Measurements from ENCODE around the gene FBXO5. TPM values are rescaled to one million over a fixed set of nuclear protein-coding genes. Genes with fewer than 3 reads are reported as not detected.
A peak's percentile ranks its signal among the peaks of the same experiment; 100 is the strongest.
"Not testable (repeated sequence)": the region's sequence is repeated elsewhere in the genome, so short reads cannot be mapped to it uniquely, and the experiment has no call there.

The FBXO5 gene
- total and polyA plus RNA-seq, 4 donors = 1.8 to 10.5 (median 3.5) TPM

DNA sequence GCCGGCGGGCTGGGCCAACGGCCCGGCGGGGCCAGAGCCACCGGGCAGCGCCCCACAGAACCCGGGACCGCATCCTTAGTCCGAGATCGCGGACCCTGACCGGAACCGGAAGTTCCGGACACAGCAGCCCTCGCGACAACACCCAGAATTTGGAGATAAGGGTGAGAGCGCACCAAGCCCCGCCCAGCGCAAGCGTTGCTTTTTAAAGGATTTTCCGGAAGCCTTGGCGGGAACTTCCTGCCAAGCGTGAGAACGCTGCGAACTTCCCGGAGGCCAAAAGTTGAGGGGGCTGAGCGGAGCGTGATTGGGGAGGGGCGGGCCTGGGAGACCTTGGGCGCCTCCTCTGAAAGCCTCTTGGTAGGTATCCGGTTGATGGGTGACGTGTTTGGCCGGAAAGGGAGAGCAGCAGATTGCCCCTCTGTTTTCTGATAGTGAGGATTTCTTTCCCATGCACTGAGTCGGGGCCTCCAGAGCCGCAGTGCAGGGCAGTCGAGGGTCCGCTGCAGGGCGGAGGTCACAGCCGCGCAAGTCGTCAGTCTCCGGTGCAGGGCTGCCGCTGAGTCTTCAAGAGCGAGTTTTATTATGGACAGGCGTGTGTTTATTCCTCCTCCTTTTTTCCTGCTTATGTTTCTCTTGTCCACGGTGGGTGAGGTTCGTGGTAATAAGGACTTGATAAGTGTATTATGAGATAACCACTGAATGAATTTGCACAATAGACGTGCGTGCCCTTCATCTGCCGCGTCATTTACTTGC lies 19.9 kb upstream of the FBXO5 start, which contains the start of gene MTRF1L:
Gene MTRF1L, minus strand, starts transcription at position 97 of the 753 bp plus-strand sequence. Its CDS starts 24 bp downstream, at position 73.
- TF ChIP-seq CTCF (IDR thresholded peaks at IDR 0.05; ENCODE audit: control extremely low read depth, extremely low read depth) = no peak
- Histone ChIP-seq H3K4me1 (ENCODE audit: control insufficient read depth in 5 of 5, insufficient read depth in 5 of 5, low read length in 5 of 5) (peaks cover 0 to 28% (median 11%) of the 10 kb centered on the region in 5 donors), H3K27ac (ENCODE audit: low read depth in 1 of 2, low read length in 1 of 2) (peak within 1 kb of the TSS; percentile 95 to 96), H3K36me3 (ENCODE audit: control insufficient read depth in 4 of 4, insufficient read depth in 4 of 4, low read length in 4 of 4) (peaks cover 0 to 5% (median 3%) of the 10 kb centered on the region in 4 donors), H3K9me3 (ENCODE audit: control insufficient read depth in 4 of 4, insufficient read depth in 3 of 4, low read length in 3 of 4) (no peaks in the 10 kb centered on the region), H3K27me3 (ENCODE audit: control insufficient read depth in 3 of 3, insufficient read depth in 3 of 3, low read length in 2 of 3) (no peaks in the 10 kb centered on the region), H3K9ac (ENCODE audit: insufficient read depth in 1 of 2, low read length in 2 of 2) (peak within 1 kb of the TSS; percentile 86 to 91), H3K4me3 (peak within 1 kb of the TSS; percentile 90)
- WGBS, 2 donors = 0 to 1% methylated on average over 52 of the region's 52 CpGs
- ATAC-seq (ENCODE audit: insufficient read depth, low FRiP score) (peak; percentile 96), DNase-seq (peak; percentile 96 to 98 (median 98))

DNA sequence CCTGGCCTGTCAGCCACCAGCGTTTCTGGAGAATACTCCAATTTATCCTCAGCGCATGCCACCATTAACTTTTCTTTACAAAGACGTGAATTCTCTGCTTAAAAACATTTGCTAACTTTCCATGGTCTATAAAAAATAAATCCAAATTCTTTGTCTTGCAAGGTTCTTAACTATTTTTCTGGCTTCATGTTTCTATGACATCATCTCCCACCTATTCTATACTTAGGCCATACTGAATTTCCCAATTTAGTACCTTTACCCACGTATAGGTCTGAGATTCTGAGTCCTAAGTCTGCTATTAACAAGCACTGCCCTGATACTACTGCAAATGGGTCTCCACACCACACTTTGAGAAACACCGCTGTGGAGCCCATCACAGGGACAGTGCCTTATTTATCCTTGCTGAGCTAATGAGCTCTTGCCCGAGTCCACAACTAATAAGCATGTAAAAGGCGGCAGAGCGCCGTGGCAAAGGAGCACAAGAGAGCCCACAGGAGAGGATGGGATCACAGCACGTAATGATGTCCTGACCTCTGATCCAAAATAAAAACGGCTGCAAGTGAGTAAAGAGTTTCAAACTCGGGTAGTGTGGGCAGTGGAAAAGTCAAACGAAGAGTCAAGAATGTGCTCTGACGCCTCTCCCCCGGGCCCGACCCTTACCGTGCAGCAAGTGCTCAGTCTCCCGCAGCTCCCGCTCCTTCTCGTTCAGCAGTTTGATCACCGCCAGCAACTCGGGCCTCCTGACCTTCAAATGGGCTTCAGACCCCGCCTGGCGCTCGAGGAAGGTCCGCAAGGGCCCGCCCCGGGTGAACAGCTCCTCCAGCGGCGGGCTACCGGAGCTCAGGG lies 19.1 kb upstream of the FBXO5 start:
- ATAC-seq (ENCODE audit: insufficient read depth, low FRiP score) (peak; percentile 32), DNase-seq (peak; percentile 20 to 50 (median 30))
- 5% methylated on average over 20 to 31 of the region's 31 CpGs for WGBS, 2 donors
- no peak for TF ChIP-seq CTCF (IDR thresholded peaks at IDR 0.05; ENCODE audit: control extremely low read depth, extremely low read depth)
- H3K36me3 ChIP-seq (ENCODE audit: control insufficient read depth in 4 of 4, insufficient read depth in 4 of 4, low read length in 4 of 4) = peaks cover 0 to 12% (median 8%) of the 10 kb centered on the region in 4 donors
- peak overlapping the region; percentile 90 for H3K4me3 ChIP-seq
- H3K4me1 ChIP-seq (ENCODE audit: control insufficient read depth in 5 of 5, insufficient read depth in 5 of 5, low read length in 5 of 5) = peaks cover 0 to 28% (median 11%) of the 10 kb centered on the region in 5 donors
- H3K27me3 ChIP-seq (ENCODE audit: control insufficient read depth in 3 of 3, insufficient read depth in 3 of 3, low read length in 2 of 3) = no peaks in the 10 kb centered on the region
- peak overlapping the region; percentile 86 to 91 for H3K9ac ChIP-seq (ENCODE audit: insufficient read depth in 1 of 2, low read length in 2 of 2)
- H3K27ac ChIP-seq (ENCODE audit: low read depth in 1 of 2, low read length in 1 of 2) = peak overlapping the region; percentile 84 to 92
- H3K9me3 ChIP-seq (ENCODE audit: control insufficient read depth in 4 of 4, insufficient read depth in 3 of 4, low read length in 3 of 4) = no peaks in the 10 kb centered on the region

DNA sequence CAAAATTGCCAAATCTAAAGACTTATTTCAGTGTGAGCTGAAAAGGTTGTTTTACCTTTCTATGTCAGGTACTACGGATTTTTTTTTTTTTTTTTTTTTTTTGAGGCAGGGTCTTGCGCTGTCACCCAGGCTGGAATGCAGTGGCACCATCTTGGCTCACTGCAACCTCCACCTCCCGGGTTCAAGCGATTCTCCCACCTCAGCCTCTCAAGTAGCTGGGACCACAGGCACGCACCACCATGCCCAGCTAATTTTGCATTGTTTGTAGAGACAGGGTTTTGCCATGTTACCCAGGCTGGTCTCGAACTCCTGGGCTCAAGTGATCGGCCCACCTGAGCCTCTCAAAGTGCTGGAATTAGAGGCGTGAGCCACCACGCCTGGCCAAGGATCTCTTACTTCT lies 17.9 kb upstream of the FBXO5 start:
- peaks cover 0 to 28% (median 11%) of the 10 kb centered on the region in 5 donors for H3K4me1 ChIP-seq (ENCODE audit: control insufficient read depth in 5 of 5, insufficient read depth in 5 of 5, low read length in 5 of 5)
- H3K9ac ChIP-seq (ENCODE audit: insufficient read depth in 1 of 2, low read length in 2 of 2) = not testable (repeated sequence)

GRCh38 chr6:153000243-153000642 lies 17.4 kb upstream of the FBXO5 start:
- Histone ChIP-seq H3K27ac (ENCODE audit: low read depth in 1 of 2, low read length in 1 of 2) (no peak overlapping the region), H3K9ac (ENCODE audit: insufficient read depth in 1 of 2, low read length in 2 of 2) (no peak overlapping the region), H3K4me1 (ENCODE audit: control insufficient read depth in 5 of 5, insufficient read depth in 5 of 5, low read length in 5 of 5) (peaks cover 0 to 28% (median 11%) of the 10 kb centered on the region in 5 donors), H3K9me3 (ENCODE audit: control insufficient read depth in 4 of 4, insufficient read depth in 3 of 4, low read length in 3 of 4) (no peaks in the 10 kb centered on the region), H3K4me3 (no peak overlapping the region), H3K36me3 (ENCODE audit: control insufficient read depth in 4 of 4, insufficient read depth in 4 of 4, low read length in 4 of 4) (peaks cover 0 to 12% (median 10%) of the 10 kb centered on the region in 4 donors), H3K27me3 (ENCODE audit: control insufficient read depth in 3 of 3, insufficient read depth in 3 of 3, low read length in 2 of 3) (no peaks in the 10 kb centered on the region)
- ATAC-seq (ENCODE audit: insufficient read depth, low FRiP score) (no peak), DNase-seq (no peak)
- no peak for TF ChIP-seq CTCF (IDR thresholded peaks at IDR 0.05; ENCODE audit: control extremely low read depth, extremely low read depth)

More for the DNA sequence above, 17.9 kb upstream of the FBXO5 start:
- not testable (repeated sequence) for H3K27me3 ChIP-seq (ENCODE audit: control insufficient read depth in 3 of 3, insufficient read depth in 3 of 3, low read length in 2 of 3); H3K27ac ChIP-seq (ENCODE audit: low read depth in 1 of 2, low read length in 1 of 2); H3K9me3 ChIP-seq (ENCODE audit: control insufficient read depth in 4 of 4, insufficient read depth in 3 of 4, low read length in 3 of 4); H3K4me3 ChIP-seq; DNase-seq; ATAC-seq (ENCODE audit: insufficient read depth, low FRiP score)
- peaks cover 0 to 12% (median 10%) of the 10 kb centered on the region in 4 donors for H3K36me3 ChIP-seq (ENCODE audit: control insufficient read depth in 4 of 4, insufficient read depth in 4 of 4, low read length in 4 of 4)
- 95 to 99% methylated on average over 9 of the region's 9 CpGs for WGBS, 2 donors

GRCh38 chr6:152999538-152999937 lies 16.7 kb upstream of the FBXO5 start:
- H3K4me1 ChIP-seq (ENCODE audit: control insufficient read depth in 5 of 5, insufficient read depth in 5 of 5, low read length in 5 of 5) = peaks cover 0 to 28% (median 11%) of the 10 kb centered on the region in 5 donors
- H3K27me3 ChIP-seq (ENCODE audit: control insufficient read depth in 3 of 3, insufficient read depth in 3 of 3, low read length in 2 of 3); H3K27ac ChIP-seq (ENCODE audit: low read depth in 1 of 2, low read length in 1 of 2); H3K9me3 ChIP-seq (ENCODE audit: control insufficient read depth in 4 of 4, insufficient read depth in 3 of 4, low read length in 3 of 4); H3K4me3 ChIP-seq; H3K9ac ChIP-seq (ENCODE audit: insufficient read depth in 1 of 2, low read length in 2 of 2); DNase-seq; ATAC-seq (ENCODE audit: insufficient read depth, low FRiP score): not testable (repeated sequence)
- WGBS, 2 donors = 89 to 91% methylated on average over 2 of the region's 2 CpGs
- H3K36me3 ChIP-seq (ENCODE audit: control insufficient read depth in 4 of 4, insufficient read depth in 4 of 4, low read length in 4 of 4) = peaks cover 0 to 12% (median 10%) of the 10 kb centered on the region in 4 donors

Measured in lung (tissue), 12 donors.